Mesendoderm (in vitro differentiated cells): Measurements from ENCODE around the gene MCUR1.

ENCODE experiments used
- DNase-seq: peaks from one replicate; pipeline ENCODE4 v3.0.0; 2013
- H2AK5ac ChIP-seq: 2 replicates; pipeline ENCODE4 v1.6.1; 2013; ENCODE audit warnings: low read length, inconsistent platforms
- H2BK120ac ChIP-seq: 2 replicates; pipeline ENCODE4 v1.6.1; 2013; ENCODE audit warnings: low read depth, mild to moderate bottlenecking, low read length, moderate library complexity, mixed read lengths
- H2BK15ac ChIP-seq: replicated peaks from 2 replicates; pipeline ENCODE4 v1.6.1; 2013; ENCODE audit warnings: low read depth, mild to moderate bottlenecking, moderate library complexity
- H2BK5ac ChIP-seq: 2 replicates; pipeline ENCODE4 v1.6.1; 2013; ENCODE audit warnings: low read length, inconsistent platforms
- H3K18ac ChIP-seq: 2 replicates; pipeline ENCODE4 v1.6.1; 2013; ENCODE audit warnings: mild to moderate bottlenecking, low read length, mixed read lengths
- H3K23ac ChIP-seq: one replicate; pipeline ENCODE4 v1.6.1; 2013; ENCODE audit warnings: low read length
- H3K27ac ChIP-seq: 2 replicates; pipeline ENCODE4 v1.5.1; 2013; ENCODE audit warnings: low read depth, mild to moderate bottlenecking, inconsistent platforms, low read length, moderate library complexity
- H3K27me3 ChIP-seq: 2 replicates; pipeline ENCODE4 v1.6.1; 2013; ENCODE audit warnings: low read length, control low read depth, mild to moderate bottlenecking, inconsistent platforms; ENCODE audit not compliant: insufficient read depth, poor library complexity
- H3K36me3 ChIP-seq: 2 replicates; pipeline ENCODE4 v1.6.1; 2013; ENCODE audit warnings: low read length, inconsistent platforms; ENCODE audit not compliant: control insufficient read depth, insufficient read depth
- H3K4ac ChIP-seq: one replicate; pipeline ENCODE4 v1.6.1; 2013; ENCODE audit warnings: low read depth, mild to moderate bottlenecking, low read length, moderate library complexity
- H3K4me1 ChIP-seq: 2 replicates; pipeline ENCODE4 v1.6.1; 2013; ENCODE audit warnings: low read depth, low read length, inconsistent platforms; ENCODE audit not compliant: control insufficient read depth
- H3K4me2 ChIP-seq: 2 replicates; pipeline ENCODE4 v1.6.1; 2013; ENCODE audit warnings: low read length
- H3K4me3 ChIP-seq: 2 replicates; pipeline ENCODE4 v1.5.1; 2013; ENCODE audit warnings: mild to moderate bottlenecking, low read length
- H3K56ac ChIP-seq: one replicate; pipeline ENCODE4 v1.6.1; 2013; ENCODE audit warnings: low read length
- H3K79me1 ChIP-seq: 2 replicates; pipeline ENCODE4 v1.6.1; 2013; ENCODE audit warnings: low read length, inconsistent platforms
- H3K79me2 ChIP-seq: 2 replicates; pipeline ENCODE4 v1.6.1; 2013; ENCODE audit warnings: mild to moderate bottlenecking, low read length; ENCODE audit not compliant: control insufficient read depth, insufficient read depth
- H3K9ac ChIP-seq: 2 replicates; pipeline ENCODE4 v1.6.1; 2013; ENCODE audit warnings: low read length, inconsistent platforms
- H4K5ac ChIP-seq: one replicate; pipeline ENCODE4 v1.6.1; 2013; ENCODE audit warnings: low read length
- H4K8ac ChIP-seq: one replicate; pipeline ENCODE4 v1.6.1; 2013; ENCODE audit warnings: low read depth, mild to moderate bottlenecking, control low read depth, low read length, moderate library complexity
- WGBS: extraction: QIAGEN DNeasy Blood & Tissue Kit; methylation state at CpG from one replicate; pipeline ENCODE4 v1.1.7; 2013; ENCODE audit warnings: low lambda C conversion rate, missing lambda C conversion rate; ENCODE audit not compliant: insufficient coverage; ENCODE audit errors: extremely low coverage; 5-methylcytosine and 5-hydroxymethylcytosine counted together

MCUR1 gene

GRCh38 chr6:13800615-13801014, 13.7 kb downstream of the MCUR1 start:
- no peak overlapping the region for H2BK120ac ChIP-seq
- no peak overlapping the region for H2BK5ac ChIP-seq
- H3K23ac ChIP-seq = no peak overlapping the region
- no peak overlapping the region for H2AK5ac ChIP-seq
- no peak overlapping the region for H3K18ac ChIP-seq
- H4K5ac ChIP-seq = no peak overlapping the region
- no peaks in the 10 kb centered on the region for H3K4me1 ChIP-seq
- H3K27me3 ChIP-seq = no peaks in the 10 kb centered on the region
- H2BK15ac ChIP-seq = no peak overlapping the region
- H3K79me2 ChIP-seq = no peaks in the 10 kb centered on the region
- H3K4me2 ChIP-seq = no peak overlapping the region
- peaks cover 3% of the 10 kb centered on the region for H3K36me3 ChIP-seq
- no peak overlapping the region for H3K27ac ChIP-seq
- H3K79me1 ChIP-seq = peaks cover 3% of the 10 kb centered on the region
- no peak overlapping the region for H3K56ac ChIP-seq
- H3K4me3 ChIP-seq = no peak overlapping the region
- no peak for DNase-seq
- H3K4ac ChIP-seq = no peak overlapping the region
- H4K8ac ChIP-seq = no peak overlapping the region
- WGBS = no CpG with 5 or more reads among the region's 3 CpGs
- no peak overlapping the region for H3K9ac ChIP-seq

GRCh38 chr6:13796781-13797180, 17.6 kb downstream of the MCUR1 start:
- Histone ChIP-seq H3K27me3 (no peaks in the 10 kb centered on the region), H2AK5ac (no peak overlapping the region), H2BK5ac (no peak overlapping the region), H3K4ac (no peak overlapping the region), H2BK15ac (no peak overlapping the region), H4K5ac (no peak overlapping the region), H4K8ac (no peak overlapping the region), H3K27ac (no peak overlapping the region), H3K56ac (no peak overlapping the region), H3K23ac (no peak overlapping the region), H3K4me3 (no peak overlapping the region), H3K4me2 (no peak overlapping the region), H2BK120ac (no peak overlapping the region), H3K4me1 (no peaks in the 10 kb centered on the region), H3K18ac (no peak overlapping the region), H3K79me1 (no peaks in the 10 kb centered on the region), H3K9ac (no peak overlapping the region), H3K79me2 (no peaks in the 10 kb centered on the region), H3K36me3 (no peaks in the 10 kb centered on the region)
- no peak for DNase-seq
- WGBS = no CpG with 5 or more reads among the region's 1 CpG

GRCh38 chr6:13795041-13795750, 19.2 kb downstream of the MCUR1 start:
- Histone ChIP-seq H2BK5ac (no peak overlapping the region), H3K4me3 (no peak overlapping the region), H3K9ac (no peak overlapping the region), H3K56ac (no peak overlapping the region), H2AK5ac (no peak overlapping the region), H3K27me3 (no peaks in the 10 kb centered on the region), H2BK15ac (no peak overlapping the region), H3K18ac (no peak overlapping the region), H3K23ac (no peak overlapping the region), H3K79me2 (no peaks in the 10 kb centered on the region), H3K4me1 (no peaks in the 10 kb centered on the region), H3K36me3 (no peaks in the 10 kb centered on the region), H3K4me2 (no peak overlapping the region), H4K8ac (no peak overlapping the region), H3K27ac (no peak overlapping the region), H3K4ac (no peak overlapping the region), H4K5ac (no peak overlapping the region), H3K79me1 (no peaks in the 10 kb centered on the region), H2BK120ac (no peak overlapping the region)
- no CpG with 5 or more reads among the region's 8 CpGs for WGBS
- DNase-seq = peak; percentile 83

GRCh38 chr6:13794184-13794583, 20.2 kb downstream of the MCUR1 start:
- no peak overlapping the region for H2AK5ac ChIP-seq
- H3K79me1 ChIP-seq = no peaks in the 10 kb centered on the region
- no peak overlapping the region for H3K18ac ChIP-seq
- H3K4me2 ChIP-seq = no peak overlapping the region
- no peak overlapping the region for H4K5ac ChIP-seq
- H2BK120ac ChIP-seq = no peak overlapping the region
- no peak overlapping the region for H3K4ac ChIP-seq
- H3K23ac ChIP-seq = no peak overlapping the region
- H3K9ac ChIP-seq = no peak overlapping the region
- no peaks in the 10 kb centered on the region for H3K79me2 ChIP-seq
- no peaks in the 10 kb centered on the region for H3K36me3 ChIP-seq
- no peak overlapping the region for H3K27ac ChIP-seq
- DNase-seq = peak; percentile 54
- no CpG with 5 or more reads among the region's 5 CpGs for WGBS
- H3K27me3 ChIP-seq = no peaks in the 10 kb centered on the region
- H2BK15ac ChIP-seq = no peak overlapping the region
- H4K8ac ChIP-seq = no peak overlapping the region
- no peak overlapping the region for H3K56ac ChIP-seq
- H2BK5ac ChIP-seq = no peak overlapping the region
- no peak overlapping the region for H3K4me3 ChIP-seq
- no peaks in the 10 kb centered on the region for H3K4me1 ChIP-seq

- Histone ChIP-seq H3K4me2 (no peak overlapping the region), H2BK15ac (no peak overlapping the region), H3K27me3 (no peaks in the 10 kb centered on the region), H3K36me3 (no peaks in the 10 kb centered on the region), H2BK5ac (no peak overlapping the region), H3K4me3 (no peak overlapping the region), H4K5ac (no peak overlapping the region), H3K23ac (no peak overlapping the region), H2AK5ac (no peak overlapping the region), H3K27ac (no peak overlapping the region), H3K79me1 (no peaks in the 10 kb centered on the region), H3K4ac (no peak overlapping the region), H3K18ac (no peak overlapping the region), H4K8ac (no peak overlapping the region), H3K56ac (no peak overlapping the region), H3K79me2 (no peaks in the 10 kb centered on the region), H3K9ac (no peak overlapping the region), H3K4me1 (no peaks in the 10 kb centered on the region), H2BK120ac (no peak overlapping the region)
- DNase-seq = no peak
- no CpG with 5 or more reads among the region's 1 CpG for WGBS
These were observed 24.6 kb downstream of the MCUR1 start for GRCh38 chr6:13789746-13790145.

- Histone ChIP-seq H3K56ac (no peak overlapping the region), H4K5ac (no peak overlapping the region), H3K23ac (no peak overlapping the region), H3K4me2 (no peak overlapping the region), H4K8ac (no peak overlapping the region), H3K79me2 (no peaks in the 10 kb centered on the region), H3K9ac (no peak overlapping the region), H2AK5ac (no peak overlapping the region), H3K36me3 (no peaks in the 10 kb centered on the region), H3K4ac (no peak overlapping the region), H3K27me3 (no peaks in the 10 kb centered on the region), H3K27ac (no peak overlapping the region), H3K18ac (no peak overlapping the region), H3K4me3 (no peak overlapping the region), H3K79me1 (no peaks in the 10 kb centered on the region), H2BK15ac (no peak overlapping the region), H2BK120ac (no peak overlapping the region), H3K4me1 (no peaks in the 10 kb centered on the region), H2BK5ac (no peak overlapping the region)
- no CpG with 5 or more reads among the region's 6 CpGs for WGBS
- DNase-seq = no peak
These were observed 25.5 kb downstream of the MCUR1 start for GRCh38 chr6:13788820-13789219.
